ENCODE data around the gene CREB3L2. TPM values are rescaled to one million over a fixed set of nuclear protein-coding genes. Genes with fewer than 3 reads are reported as not detected.

CREB3L2 gene
- total and polyA plus RNA-seq, 2 donors (not counting 1 experiment from before 2014, with no cell fraction given) = 13.8 to 25.1 TPM

DNA sequence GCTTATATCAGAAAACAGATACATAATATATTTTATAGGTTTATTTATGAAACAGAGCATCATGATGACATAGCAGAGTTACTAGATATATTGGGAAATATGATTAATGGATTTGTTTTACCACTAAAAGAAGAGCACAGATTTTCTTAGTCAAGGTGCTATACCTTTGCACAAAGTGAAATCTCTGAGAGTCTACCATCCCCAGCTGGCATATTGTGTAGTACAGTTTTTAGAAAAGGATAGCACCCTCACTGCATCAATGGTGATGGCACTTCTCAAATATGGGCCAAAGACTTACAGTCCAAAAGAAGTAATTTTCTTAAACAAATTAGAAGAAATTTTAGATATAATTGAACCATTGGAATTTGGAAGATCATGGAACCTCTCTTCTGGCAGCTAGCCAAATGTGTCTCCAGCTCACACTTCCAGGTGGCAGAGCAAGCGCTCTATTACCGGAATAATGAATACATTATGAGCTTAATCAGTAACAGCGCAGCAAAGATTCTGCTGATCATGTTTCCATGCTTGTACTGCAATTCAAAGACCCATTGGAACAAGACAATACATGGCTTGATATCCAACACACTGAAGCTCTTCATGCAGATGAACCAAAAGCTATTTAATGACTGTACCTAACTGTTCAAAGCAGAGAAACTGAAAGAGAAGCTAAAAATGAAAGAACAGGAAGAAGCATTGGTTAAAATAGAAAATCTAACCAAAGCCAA is 21.9 kb upstream of the CREB3L2 start:
- Mint-ChIP-seq H3K4me3 (peak overlapping the region; percentile 70), H3K9me3 (ENCODE audit: insufficient read depth) (peaks cover 2% of the 10 kb centered on the region), H3K27me3 (no peaks in the 10 kb centered on the region), H3K4me1 (peaks cover 51% of the 10 kb centered on the region), H3K27ac (peak overlapping the region; percentile 53)
- peaks cover 46 to 57% of the 10 kb centered on the region in 2 donors for H3K4me1 ChIP-seq (ENCODE audit: control insufficient read depth in 2 of 2, insufficient read depth in 2 of 2, low read length in 2 of 2)
- no peaks in the 10 kb centered on the region for H3K79me2 ChIP-seq (ENCODE audit: control insufficient read depth, insufficient read depth, low read length)
- ChIA-PET POLR2A (no interaction called here), CTCF (interaction anchor here (0.7 to 9.5 kb wide), 6 partner anchors 13 to 124 kb away, joined by 3 to 57 read pairs (median 6); partner anchors contain the start of gene CREB3L2)
- H3K36me3 ChIP-seq (replicated peaks in 1 of 2; ENCODE audit: control extremely low read depth in 1 of 2, control insufficient read depth in 1 of 2, extremely low read depth in 1 of 2, insufficient read depth in 2 of 2, low read length in 1 of 2) = no peaks in the 10 kb centered on the region
- peak overlapping the region; percentile 69 for H3K4me2 ChIP-seq (replicated peaks; ENCODE audit: low read depth, low read length, poor library complexity, severe bottlenecking)
- 100% methylated on average over 3 of the region's 3 CpGs for WGBS (ENCODE audit: insufficient coverage)
- ATAC-seq (ENCODE audit: low read depth) (peak; percentile 39), DNase-seq (peak; percentile 45)
- H2AFZ ChIP-seq (ENCODE audit: insufficient read depth, low read depth, low read length, poor library complexity, severe bottlenecking) = peak overlapping the region; percentile 62
- H3K4me3 ChIP-seq (ENCODE audit: control extremely low read depth in 1 of 5, extremely low read depth in 1 of 5, insufficient read depth in 1 of 5, low read depth in 2 of 5, low read length in 4 of 5) = peak overlapping the region in 2 of 5 experiments; percentile 4 to 48
- H3K9ac ChIP-seq (ENCODE audit: low read length) = peak overlapping the region; percentile 39
- no peaks in the 10 kb centered on the region for H4K20me1 ChIP-seq (ENCODE audit: control insufficient read depth, insufficient read depth, low read length, poor library complexity, severe bottlenecking)
- peak overlapping the region; percentile 36 to 82 for H3K27ac ChIP-seq (ENCODE audit: low read length in 2 of 2)
- H3K9me3 ChIP-seq (ENCODE audit: control extremely low read depth in 1 of 3, control insufficient read depth in 2 of 3, insufficient read depth in 1 of 3, low read length in 2 of 3) = peaks cover 0 to 13% (median 4%) of the 10 kb centered on the region in 3 donors
- no peaks in the 10 kb centered on the region for H3K27me3 ChIP-seq (replicated peaks in 1 of 4; ENCODE audit: control extremely low read depth in 1 of 4, control insufficient read depth in 3 of 4, insufficient read depth in 4 of 4, low read length in 3 of 4)
- intact Hi-C loops (cut with micrococcal nuclease) = no loop called here
- TF ChIP-seq, protein P1, sequence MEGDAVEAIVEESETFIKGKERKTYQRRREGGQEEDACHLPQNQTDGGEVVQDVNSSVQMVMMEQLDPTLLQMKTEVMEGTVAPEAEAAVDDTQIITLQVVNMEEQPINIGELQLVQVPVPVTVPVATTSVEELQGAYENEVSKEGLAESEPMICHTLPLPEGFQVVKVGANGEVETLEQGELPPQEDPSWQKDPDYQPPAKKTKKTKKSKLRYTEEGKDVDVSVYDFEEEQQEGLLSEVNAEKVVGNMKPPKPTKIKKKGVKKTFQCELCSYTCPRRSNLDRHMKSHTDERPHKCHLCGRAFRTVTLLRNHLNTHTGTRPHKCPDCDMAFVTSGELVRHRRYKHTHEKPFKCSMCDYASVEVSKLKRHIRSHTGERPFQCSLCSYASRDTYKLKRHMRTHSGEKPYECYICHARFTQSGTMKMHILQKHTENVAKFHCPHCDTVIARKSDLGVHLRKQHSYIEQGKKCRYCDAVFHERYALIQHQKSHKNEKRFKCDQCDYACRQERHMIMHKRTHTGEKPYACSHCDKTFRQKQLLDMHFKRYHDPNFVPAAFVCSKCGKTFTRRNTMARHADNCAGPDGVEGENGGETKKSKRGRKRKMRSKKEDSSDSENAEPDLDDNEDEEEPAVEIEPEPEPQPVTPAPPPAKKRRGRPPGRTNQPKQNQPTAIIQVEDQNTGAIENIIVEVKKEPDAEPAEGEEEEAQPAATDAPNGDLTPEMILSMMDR (IDR thresholded peaks at IDR 0.05) = no peak
- no peak for TF ChIP-seq EZH2 (IDR thresholded peaks at IDR 0.05; ENCODE audit: borderline replicate concordance, insufficient read depth, low read depth, low read length, poor library complexity, severe bottlenecking)

- no peaks in the 10 kb centered on the region for H4K20me1 ChIP-seq (ENCODE audit: control insufficient read depth, insufficient read depth, low read length, poor library complexity, severe bottlenecking)
- peaks cover 0 to 13% (median 4%) of the 10 kb centered on the region in 3 donors for H3K9me3 ChIP-seq (ENCODE audit: control extremely low read depth in 1 of 3, control insufficient read depth in 2 of 3, insufficient read depth in 1 of 3, low read length in 2 of 3)
- H3K79me2 ChIP-seq (ENCODE audit: control insufficient read depth, insufficient read depth, low read length) = no peaks in the 10 kb centered on the region
- no peaks in the 10 kb centered on the region for H3K36me3 ChIP-seq (replicated peaks in 1 of 2; ENCODE audit: control extremely low read depth in 1 of 2, control insufficient read depth in 1 of 2, extremely low read depth in 1 of 2, insufficient read depth in 2 of 2, low read length in 1 of 2)
- ChIA-PET POLR2A (no interaction called here), CTCF (interaction anchor here (9.5 kb wide), 1 partner anchor 14 kb away, joined by 57 read pairs; no protein-coding TSS in a partner anchor)
- H3K4me1 ChIP-seq (ENCODE audit: control insufficient read depth in 2 of 2, insufficient read depth in 2 of 2, low read length in 2 of 2) = peaks cover 29 to 39% of the 10 kb centered on the region in 2 donors
- Mint-ChIP-seq H3K27ac (no peak overlapping the region), H3K27me3 (no peaks in the 10 kb centered on the region), H3K4me3 (no peak overlapping the region), H3K4me1 (peaks cover 35% of the 10 kb centered on the region), H3K9me3 (ENCODE audit: insufficient read depth) (peaks cover 2% of the 10 kb centered on the region)
- no peak for TF ChIP-seq EZH2 (IDR thresholded peaks at IDR 0.05; ENCODE audit: borderline replicate concordance, insufficient read depth, low read depth, low read length, poor library complexity, severe bottlenecking)
- TF ChIP-seq, protein P1 (IDR thresholded peaks at IDR 0.05) = no peak
- DNase-seq (no peak), ATAC-seq (ENCODE audit: low read depth) (no peak)
- H3K9ac ChIP-seq (ENCODE audit: low read length) = no peak overlapping the region
- H2AFZ ChIP-seq (ENCODE audit: insufficient read depth, low read depth, low read length, poor library complexity, severe bottlenecking) = no peak overlapping the region
- WGBS (ENCODE audit: insufficient coverage) = no CpG with 5 or more reads among the region's 6 CpGs
- no peak overlapping the region for H3K27ac ChIP-seq (ENCODE audit: low read length in 2 of 2)
- H3K4me2 ChIP-seq (replicated peaks; ENCODE audit: low read depth, low read length, poor library complexity, severe bottlenecking) = no peak overlapping the region
- intact Hi-C loops (cut with micrococcal nuclease) = no loop called here
- H3K27me3 ChIP-seq (replicated peaks in 1 of 4; ENCODE audit: control extremely low read depth in 1 of 4, control insufficient read depth in 3 of 4, insufficient read depth in 4 of 4, low read length in 3 of 4) = no peaks in the 10 kb centered on the region
- H3K4me3 ChIP-seq (ENCODE audit: control extremely low read depth in 1 of 5, extremely low read depth in 1 of 5, insufficient read depth in 1 of 5, low read depth in 2 of 5, low read length in 4 of 5) = no peak overlapping the region
Measured at GRCh38 chr7:138021889-138022288, 20.0 kb upstream of the CREB3L2 start.

Data from B cell (primary cell).